Lower leg skin (tissue), 3 donors: Measurements from ENCODE around the gene ITPKB.

Experiments
- POLR2A ChIP-seq, 2 donors: fragments of 450-650 bp; IDR thresholded peaks; one replicate each; pipeline ENCODE4 v1.6.1; 2016 to 2017; ENCODE audit warnings: antibody characterized with exemption in 2 of 2, mild to moderate bottlenecking in 1 of 2, moderate library complexity in 1 of 2
- TF ChIP-seq, protein P1 (sequence below), 3 donors: fragments of 450-650 bp; IDR thresholded peaks; one replicate each; pipeline ENCODE4 v1.5.1; 2016; ENCODE audit warnings: antibody characterized with exemption in 3 of 3, mild to moderate bottlenecking in 3 of 3, moderate library complexity in 2 of 3

DNA sequence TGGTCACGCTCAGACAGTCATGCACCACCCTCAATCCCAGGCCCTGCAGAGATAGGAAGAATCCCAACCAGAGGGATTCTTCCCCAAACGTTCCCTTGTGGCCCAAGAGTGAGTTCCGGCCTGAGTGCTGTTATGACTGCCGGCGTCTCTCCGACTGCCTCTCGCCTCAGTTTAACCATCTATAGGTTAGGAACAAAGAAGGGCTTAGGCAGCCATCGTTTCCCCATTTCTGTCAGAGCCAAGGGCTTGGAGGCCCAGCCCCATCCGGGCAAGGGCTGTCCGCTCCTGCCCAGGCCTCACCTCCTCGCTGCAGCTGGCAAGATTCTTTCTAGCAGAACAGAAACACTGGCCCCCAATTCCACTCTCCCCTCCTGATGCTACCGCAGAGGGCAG is 131.8 kb downstream of the ITPKB start:
- TF ChIP-seq, protein P1, sequence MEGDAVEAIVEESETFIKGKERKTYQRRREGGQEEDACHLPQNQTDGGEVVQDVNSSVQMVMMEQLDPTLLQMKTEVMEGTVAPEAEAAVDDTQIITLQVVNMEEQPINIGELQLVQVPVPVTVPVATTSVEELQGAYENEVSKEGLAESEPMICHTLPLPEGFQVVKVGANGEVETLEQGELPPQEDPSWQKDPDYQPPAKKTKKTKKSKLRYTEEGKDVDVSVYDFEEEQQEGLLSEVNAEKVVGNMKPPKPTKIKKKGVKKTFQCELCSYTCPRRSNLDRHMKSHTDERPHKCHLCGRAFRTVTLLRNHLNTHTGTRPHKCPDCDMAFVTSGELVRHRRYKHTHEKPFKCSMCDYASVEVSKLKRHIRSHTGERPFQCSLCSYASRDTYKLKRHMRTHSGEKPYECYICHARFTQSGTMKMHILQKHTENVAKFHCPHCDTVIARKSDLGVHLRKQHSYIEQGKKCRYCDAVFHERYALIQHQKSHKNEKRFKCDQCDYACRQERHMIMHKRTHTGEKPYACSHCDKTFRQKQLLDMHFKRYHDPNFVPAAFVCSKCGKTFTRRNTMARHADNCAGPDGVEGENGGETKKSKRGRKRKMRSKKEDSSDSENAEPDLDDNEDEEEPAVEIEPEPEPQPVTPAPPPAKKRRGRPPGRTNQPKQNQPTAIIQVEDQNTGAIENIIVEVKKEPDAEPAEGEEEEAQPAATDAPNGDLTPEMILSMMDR (IDR thresholded peaks at IDR 0.05): no peak
- TF ChIP-seq POLR2A (IDR thresholded peaks at IDR 0.05): no peak
